ENCODE measurements around the gene MTM1. TPM values are rescaled to one million over a fixed set of nuclear protein-coding genes. Genes with fewer than 3 reads are reported as not detected.
A peak's percentile ranks its signal among the peaks of the same experiment; 100 is the strongest.

MTM1 gene
- total and polyA plus RNA-seq, 5 experiments from 2014 or later: 12.7 to 31.7 (median 13.4) TPM

DNA sequence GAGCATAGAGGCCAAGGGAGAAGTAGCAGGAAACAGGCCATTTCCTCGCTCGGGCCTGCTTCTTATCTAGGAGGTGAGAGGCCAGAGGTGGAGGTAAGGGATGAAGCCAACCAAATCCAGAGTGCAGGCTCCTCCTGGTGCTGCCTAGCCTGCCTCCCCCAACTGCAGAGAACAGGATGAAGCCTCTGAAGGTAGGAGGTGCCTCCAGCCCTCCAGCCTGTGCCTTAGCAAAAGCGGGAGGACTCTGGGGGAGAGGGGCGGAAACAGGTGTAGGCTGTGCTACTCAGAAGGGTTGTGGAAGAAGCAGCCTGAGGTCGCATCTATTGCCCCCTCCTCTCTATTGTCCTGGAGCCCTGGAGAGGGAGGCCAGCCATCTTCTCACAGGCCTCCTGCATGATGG lies 2.9 kb upstream of the MTM1 start:
- Mint-ChIP-seq H3K27me3 (no peaks in the 10 kb centered on the region), H3K9me3 (no peaks in the 10 kb centered on the region), H3K4me3 (no peak overlapping the region), H3K4me1 (peaks cover 4 to 19% (median 15%) of the 10 kb centered on the region in 4 donors), H3K36me3 (no peaks in the 10 kb centered on the region), H3K27ac (no peak overlapping the region)
- DNase-seq (no peak), ATAC-seq (no peak)
- POLR2A ChIA-PET: no interaction called here

DNA sequence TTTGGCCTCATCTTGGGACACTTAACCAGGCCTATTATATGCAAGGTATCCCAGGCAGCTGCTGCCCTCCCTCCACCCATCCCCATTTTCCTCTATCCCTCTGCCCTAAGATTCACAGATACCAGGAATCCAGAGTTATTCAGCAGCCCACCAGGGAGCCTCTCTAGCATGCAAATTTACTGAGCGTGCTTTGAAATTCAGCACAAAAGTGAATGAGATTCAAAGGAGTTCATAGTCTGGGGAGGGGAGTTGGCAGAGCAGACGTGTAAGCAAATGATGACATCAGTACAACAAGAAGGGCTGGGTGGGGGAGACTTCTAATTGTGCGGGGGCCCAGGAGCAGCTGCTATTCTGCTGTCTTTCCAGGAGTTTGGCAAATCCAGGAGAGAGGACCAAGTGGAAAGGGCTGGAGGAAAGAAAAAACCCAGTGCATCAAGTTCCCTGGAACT lies 1.7 kb upstream of the MTM1 start:
- POLR2A ChIA-PET: no interaction called here
- Mint-ChIP-seq H3K4me3 (no peak overlapping the region), H3K36me3 (no peaks in the 10 kb centered on the region), H3K27me3 (no peaks in the 10 kb centered on the region), H3K9me3 (no peaks in the 10 kb centered on the region), H3K27ac (peak overlapping the region in 1 of 10 donors; percentile 62), H3K4me1 (peaks cover 7 to 29% (median 24%) of the 10 kb centered on the region in 4 donors)
- ATAC-seq: no peak
- DNase-seq: no peak

- Mint-ChIP-seq H3K4me3 (peak overlapping the region; percentile 33 to 89 (median 62)), H3K27ac (peak overlapping the region in 5 of 10 donors; percentile 41 to 90 (median 67)), H3K4me1 (peaks cover 12 to 39% (median 34%) of the 10 kb centered on the region in 4 donors), H3K9me3 (no peaks in the 10 kb centered on the region), H3K36me3 (no peaks in the 10 kb centered on the region), H3K27me3 (no peaks in the 10 kb centered on the region)
- DNase-seq: peak in 1 of 10 donors; percentile 38
- peak; percentile 0 to 3 for ATAC-seq
- POLR2A ChIA-PET: interaction anchor here (0.8 to 4.1 kb wide), 3 partner anchors 9 to 628 kb away, joined by 3 to 37 read pairs (median 9); no protein-coding TSS in a partner anchor
Measured at GRCh38 chrX:150567645-150568319, 639 bp upstream of the MTM1 start.

DNA sequence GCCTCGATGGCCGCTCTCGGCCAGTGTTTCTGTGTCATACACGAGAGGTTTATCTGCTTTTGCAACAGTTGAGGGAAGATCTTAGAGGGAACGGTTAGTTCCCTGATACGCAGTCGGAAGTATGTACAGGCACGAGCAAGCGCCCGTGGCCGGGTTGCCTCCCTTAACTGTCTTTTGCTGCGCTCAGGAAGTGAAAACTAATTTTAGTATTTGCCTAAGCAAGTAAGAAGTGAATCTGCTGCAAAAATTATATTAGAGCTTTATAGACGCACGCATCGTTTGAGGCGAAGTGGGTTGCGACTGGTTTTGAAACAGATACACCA lies 695 bp downstream of the MTM1 start:
- Mint-ChIP-seq H3K9me3 (no peaks in the 10 kb centered on the region), H3K4me3 (peak overlapping the region; percentile 79 to 91 (median 88)), H3K4me1 (peaks cover 13 to 53% (median 46%) of the 10 kb centered on the region in 4 donors), H3K27me3 (no peaks in the 10 kb centered on the region), H3K27ac (peak overlapping the region in 9 of 10 donors; percentile 87 to 96 (median 92)), H3K36me3 (no peaks in the 10 kb centered on the region)
- POLR2A ChIA-PET: interaction anchor here (0.6 to 4.1 kb wide), 5 partner anchors 10 to 630 kb away, joined by 3 to 37 read pairs (median 3); no protein-coding TSS in a partner anchor
- DNase-seq (peak in 9 of 10 donors; percentile 21 to 72 (median 36)), ATAC-seq (peak; percentile 41 to 46)

GRCh38 chrX:150570512-150570911 lies 2.1 kb downstream of the MTM1 start:
- POLR2A ChIA-PET: interaction anchor here (0.8 to 4.1 kb wide), 2 partner anchors 24 to 122 kb away, joined by 3 to 37 read pairs; no protein-coding TSS in a partner anchor
- DNase-seq: no peak
- no peaks in the 10 kb centered on the region for H3K9me3 Mint-ChIP-seq
- H3K36me3 Mint-ChIP-seq: no peaks in the 10 kb centered on the region
- H3K27me3 Mint-ChIP-seq: no peaks in the 10 kb centered on the region
- ATAC-seq: no peak
- H3K4me3 Mint-ChIP-seq: peak overlapping the region; percentile 79 to 91 (median 88)
- H3K27ac Mint-ChIP-seq: peak overlapping the region in 9 of 10 donors; percentile 14 to 96 (median 88)
- H3K4me1 Mint-ChIP-seq: peaks cover 19 to 67% (median 59%) of the 10 kb centered on the region in 4 donors

GRCh38 chrX:150572206-150572605 lies 3.8 kb downstream of the MTM1 start:
- peak overlapping the region in 6 of 10 donors; percentile 36 to 81 (median 65) for H3K4me3 Mint-ChIP-seq
- H3K36me3 Mint-ChIP-seq: no peaks in the 10 kb centered on the region
- ATAC-seq: no peak
- no peaks in the 10 kb centered on the region for H3K9me3 Mint-ChIP-seq
- H3K27me3 Mint-ChIP-seq: no peaks in the 10 kb centered on the region
- POLR2A ChIA-PET: no interaction called here
- no peak for DNase-seq
- peak overlapping the region in 9 of 10 donors; percentile 37 to 91 (median 76) for H3K27ac Mint-ChIP-seq
- H3K4me1 Mint-ChIP-seq: peaks cover 23 to 84% (median 75%) of the 10 kb centered on the region in 4 donors

- H3K36me3 Mint-ChIP-seq: no peaks in the 10 kb centered on the region
- H3K27ac Mint-ChIP-seq: peak overlapping the region in 8 of 10 donors; percentile 18 to 91 (median 66)
- H3K27me3 Mint-ChIP-seq: no peaks in the 10 kb centered on the region
- POLR2A ChIA-PET: interaction anchor here (1.2 to 1.4 kb wide), 2 partner anchors 26 to 118 kb away, joined by 3 to 5 read pairs; no protein-coding TSS in a partner anchor
- H3K4me3 Mint-ChIP-seq: peak overlapping the region in 9 of 10 donors; percentile 38 to 81 (median 64)
- DNase-seq: no peak
- peaks cover 20 to 89% (median 81%) of the 10 kb centered on the region in 4 donors for H3K4me1 Mint-ChIP-seq
- ATAC-seq: no peak
- H3K9me3 Mint-ChIP-seq: no peaks in the 10 kb centered on the region
Measured at GRCh38 chrX:150573106-150573505, 4.7 kb downstream of the MTM1 start.

GRCh38 chrX:150573702-150574101 lies 5.3 kb downstream of the MTM1 start:
- Mint-ChIP-seq H3K27ac (peak overlapping the region in 7 of 10 donors; percentile 18 to 91 (median 69)), H3K9me3 (no peaks in the 10 kb centered on the region), H3K4me1 (peaks cover 20 to 95% (median 85%) of the 10 kb centered on the region in 4 donors), H3K36me3 (no peaks in the 10 kb centered on the region), H3K4me3 (peak overlapping the region in 8 of 10 donors; percentile 30 to 81 (median 52)), H3K27me3 (no peaks in the 10 kb centered on the region)
- DNase-seq (no peak), ATAC-seq (no peak)
- POLR2A ChIA-PET: interaction anchor here (1.0 to 1.4 kb wide), 3 partner anchors 27 to 120 kb away, joined by 3 to 5 read pairs (median 3); no protein-coding TSS in a partner anchor

GRCh38 chrX:150574559-150575418 lies 6.4 kb downstream of the MTM1 start:
- DNase-seq (no peak), ATAC-seq (peak; percentile 9 to 41)
- Mint-ChIP-seq H3K36me3 (no peaks in the 10 kb centered on the region), H3K9me3 (no peaks in the 10 kb centered on the region), H3K27me3 (no peaks in the 10 kb centered on the region), H3K4me3 (peak overlapping the region; percentile 55 to 81 (median 74)), H3K27ac (peak overlapping the region; percentile 63 to 93 (median 90)), H3K4me1 (peaks cover 20 to 89% (median 82%) of the 10 kb centered on the region in 4 donors)
- POLR2A ChIA-PET: interaction anchor here (1.0 to 1.4 kb wide), 2 partner anchors 119 to 637 kb away, joined by 3 read pairs; partner anchors contain the start of gene EOLA2

DNA sequence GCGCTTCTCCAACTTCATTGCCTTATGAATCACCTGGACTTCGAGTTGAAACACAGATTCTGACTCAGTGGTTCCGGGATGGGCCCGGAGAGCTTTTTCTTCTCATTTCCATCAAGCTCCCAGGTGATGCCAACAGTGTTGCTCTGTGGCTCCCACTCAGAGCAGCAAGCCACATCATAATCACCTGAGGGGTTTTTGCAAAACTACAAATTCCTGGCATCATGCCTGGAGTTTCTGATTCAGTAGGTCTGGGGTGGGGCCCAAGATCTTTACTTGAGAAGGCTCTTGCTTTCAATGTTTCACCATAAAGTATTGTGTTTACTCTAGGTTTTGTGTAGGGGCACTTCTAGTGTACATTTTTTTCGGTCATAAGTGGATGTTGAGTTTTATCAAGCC lies 7.0 kb downstream of the MTM1 start:
- H3K36me3 Mint-ChIP-seq: peaks cover 0 to 4% (median 0%) of the 10 kb centered on the region in 3 donors
- no peaks in the 10 kb centered on the region for H3K27me3 Mint-ChIP-seq
- peak overlapping the region; percentile 55 to 81 (median 74) for H3K4me3 Mint-ChIP-seq
- H3K9me3 Mint-ChIP-seq: no peaks in the 10 kb centered on the region
- H3K4me1 Mint-ChIP-seq: peaks cover 23 to 88% (median 81%) of the 10 kb centered on the region in 4 donors
- H3K27ac Mint-ChIP-seq: peak overlapping the region; percentile 63 to 94 (median 90)
- peak; percentile 77 to 89 for ATAC-seq
- peak in 8 of 10 donors; percentile 10 to 51 (median 32) for DNase-seq
- POLR2A ChIA-PET: interaction anchor here (1.4 kb wide), 1 partner anchor 637 kb away, joined by 3 read pairs; the partner anchor contains the start of gene EOLA2

- peaks cover 0 to 4% (median 0%) of the 10 kb centered on the region in 3 donors for H3K36me3 Mint-ChIP-seq
- POLR2A ChIA-PET: no interaction called here
- H3K27ac Mint-ChIP-seq: peak overlapping the region; percentile 17 to 93 (median 59)
- H3K9me3 Mint-ChIP-seq: no peaks in the 10 kb centered on the region
- no peaks in the 10 kb centered on the region for H3K27me3 Mint-ChIP-seq
- peak overlapping the region in 2 of 10 donors; percentile 37 to 45 for H3K4me3 Mint-ChIP-seq
- ATAC-seq: no peak
- peaks cover 19 to 82% (median 72%) of the 10 kb centered on the region in 4 donors for H3K4me1 Mint-ChIP-seq
- no peak for DNase-seq
Measured at GRCh38 chrX:150577174-150577573, 8.8 kb downstream of the MTM1 start.

- H3K27ac Mint-ChIP-seq: peak overlapping the region in 2 of 10 donors; percentile 9 to 60
- H3K27me3 Mint-ChIP-seq: no peaks in the 10 kb centered on the region
- peaks cover 0 to 6% (median 0%) of the 10 kb centered on the region in 3 donors for H3K36me3 Mint-ChIP-seq
- no peaks in the 10 kb centered on the region for H3K9me3 Mint-ChIP-seq
- POLR2A ChIA-PET: no interaction called here
- H3K4me3 Mint-ChIP-seq: no peak overlapping the region
- DNase-seq: no peak
- H3K4me1 Mint-ChIP-seq: peaks cover 15 to 52% (median 41%) of the 10 kb centered on the region in 4 donors
- no peak for ATAC-seq
Measured at GRCh38 chrX:150581093-150581775, 12.8 kb downstream of the MTM1 start.
